Measurements from ENCODE around the gene NOX3. TPM values are rescaled to one million over a fixed set of nuclear protein-coding genes. Genes with fewer than 3 reads are reported as not detected.

Gene NOX3
- total and polyA plus RNA-seq, 2 of the 8 experiments (the other 6 are each of a cell fraction or from before 2014, with no cell fraction given), result not detected

DNA sequence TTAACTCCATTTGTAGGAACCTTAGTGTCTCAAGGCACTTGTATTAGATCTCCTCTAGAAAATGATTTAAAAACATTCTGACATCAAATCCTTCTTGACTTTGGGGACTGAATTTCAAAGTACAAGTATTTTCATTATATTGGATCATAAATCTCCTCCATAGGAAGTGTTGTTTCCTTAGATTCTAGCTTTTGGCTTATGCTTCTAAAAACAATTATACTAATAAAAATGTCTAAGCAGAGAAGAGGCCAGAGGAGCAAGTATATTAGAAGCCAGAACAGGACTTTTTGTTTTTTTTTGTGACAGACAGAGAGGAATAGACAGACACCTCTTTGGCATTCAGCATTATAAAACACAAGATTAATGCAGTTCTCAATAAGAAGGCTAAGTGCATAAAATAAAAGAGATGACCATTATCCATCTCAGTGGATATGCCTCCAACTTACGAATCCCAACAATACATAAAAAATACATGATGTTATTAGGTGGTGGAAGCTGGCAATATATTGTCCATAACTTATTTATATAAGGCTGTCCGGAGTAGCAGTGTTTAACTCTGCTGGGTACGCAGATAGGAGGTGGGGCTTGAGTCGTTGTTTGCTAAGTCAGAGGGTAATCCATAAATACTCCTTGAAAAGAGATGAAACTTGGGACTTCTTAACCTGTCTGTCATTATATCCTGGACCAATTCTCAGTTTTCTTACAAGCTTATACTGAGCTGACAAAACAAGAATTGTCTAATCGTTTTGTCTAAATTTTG, 31.9 kb upstream of the NOX3 start (continued):
- no peak for TF ChIP-seq POLR2A (IDR thresholded peaks at IDR 0.05; ENCODE audit: control extremely low read depth in 1 of 2, low read depth in 2 of 2, low read length in 2 of 2)
